GM19438 (cell line): Measurements from ENCODE around the gene MRPL37.

Experiments used
- ATAC-seq: cut with Tn5 transposase; IDR thresholded peaks from one replicate; pipeline ENCODE4 v1.9.1; 2021; ENCODE audit warnings: low read depth; ENCODE audit not compliant: unreplicated experiment

The MRPL37 gene

DNA sequence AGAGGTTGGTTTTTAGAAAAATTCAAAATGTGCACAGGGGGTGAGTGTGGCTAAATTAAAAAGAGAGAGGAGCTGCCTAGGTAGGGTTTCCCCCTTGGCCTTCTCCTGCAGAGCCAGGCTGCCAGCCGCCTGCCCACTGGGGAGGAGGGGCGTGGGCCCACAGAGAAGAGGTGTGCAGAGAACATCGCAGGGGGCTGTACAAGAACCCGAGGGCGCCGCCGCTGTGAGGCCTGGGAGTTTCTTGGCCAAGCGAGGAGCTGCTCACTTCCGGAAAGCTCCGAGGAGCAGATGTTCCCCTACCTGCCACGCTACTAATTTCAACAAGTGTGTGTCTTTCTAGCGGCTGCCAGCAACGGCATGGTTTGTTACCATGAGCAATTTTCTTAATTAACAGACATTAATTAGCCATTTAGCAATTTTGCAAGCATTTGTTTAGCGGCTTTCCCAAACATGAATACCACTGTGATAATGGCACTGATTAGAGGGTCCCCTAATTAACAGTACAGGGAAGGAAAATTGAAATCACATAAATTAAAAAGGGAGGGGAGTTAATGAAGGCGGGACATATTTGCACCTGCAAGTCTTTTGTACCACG lies 59.7 kb downstream of the MRPL37 start:
- ATAC-seq = no peak

- no peak for ATAC-seq
Observed at GRCh38 chr1:54260810-54261209, 60.8 kb downstream of the MRPL37 start.

GRCh38 chr1:54262244-54262643 lies 62.3 kb downstream of the MRPL37 start:
- ATAC-seq = no peak

- ATAC-seq = no peak
Observed at GRCh38 chr1:54263601-54264226, 63.7 kb downstream of the MRPL37 start.

DNA sequence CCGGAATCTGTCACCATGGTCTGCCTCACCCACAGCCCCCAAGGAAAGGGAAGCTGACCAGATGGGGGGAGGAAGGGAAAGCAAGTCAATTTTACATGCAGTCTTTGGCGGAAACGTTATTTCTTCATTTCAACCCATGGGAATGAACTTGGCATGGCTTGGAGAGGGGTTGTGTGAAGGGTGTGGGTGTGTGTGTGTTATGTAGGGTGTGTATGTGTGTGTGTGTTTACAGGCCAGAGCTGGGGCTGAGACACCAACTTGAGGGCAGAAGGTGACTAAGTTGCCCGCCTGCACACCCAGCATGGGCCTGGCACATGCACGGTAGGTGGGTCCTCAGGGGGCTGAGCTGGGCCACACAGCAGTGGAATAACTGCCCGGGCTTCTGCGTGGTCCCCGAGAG lies 65.2 kb downstream of the MRPL37 start:
- no peak for ATAC-seq

DNA sequence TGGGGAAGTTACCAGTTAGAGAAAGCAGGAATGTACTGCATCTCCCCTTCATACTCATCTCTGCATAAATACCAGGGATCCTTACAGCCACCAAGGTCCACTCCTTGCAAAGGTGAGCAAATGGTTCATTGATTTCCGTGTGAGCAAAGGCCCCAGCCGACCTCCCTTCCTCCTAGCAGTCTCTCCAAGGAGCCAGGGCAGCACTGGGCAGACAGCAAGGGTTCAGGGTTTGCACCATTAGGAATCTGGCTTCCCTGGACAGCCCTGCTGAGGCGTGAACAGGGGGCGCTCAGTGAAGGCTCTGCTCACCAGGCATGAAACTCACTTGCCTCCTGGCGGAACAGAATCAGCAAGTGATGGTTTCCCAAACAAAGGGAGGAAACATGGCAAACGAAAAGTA lies 65.7 kb downstream of the MRPL37 start:
- no peak for ATAC-seq

DNA sequence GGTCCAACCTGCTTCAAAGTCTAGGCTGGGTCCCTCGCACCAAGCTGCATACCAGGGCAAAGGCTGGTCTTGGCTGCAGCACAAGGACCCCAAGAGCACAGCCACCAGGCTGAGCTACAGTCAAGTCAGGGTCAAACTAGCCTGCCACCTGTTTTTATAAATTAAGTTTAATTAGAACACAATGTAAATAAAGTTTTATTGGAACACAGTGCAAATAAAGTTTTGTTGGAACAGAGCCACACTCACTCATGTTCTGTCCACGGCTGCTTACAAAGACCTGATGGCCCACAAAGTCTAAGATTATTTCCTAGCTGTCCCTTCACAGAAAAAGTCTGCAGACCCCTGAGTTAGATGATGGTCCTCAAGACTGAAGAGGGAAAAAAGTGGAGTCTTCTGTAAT lies 66.2 kb downstream of the MRPL37 start:
- no peak for ATAC-seq

GRCh38 chr1:54266908-54267307 lies 66.9 kb downstream of the MRPL37 start:
- no peak for ATAC-seq
